NCI-H446 (cell line): Measurements from ENCODE around the gene VPS41.

ENCODE experiments used
- DNase-seq, 2 experiments: peaks; one replicate each; lab custom pipeline; 2025; lab: John Stamatoyannopoulos, UW

VPS41 gene

GRCh38 chr7:38727184-38727940 lies 181.6 kb downstream of the VPS41 start:
- no peak for DNase-seq

- no peak for DNase-seq
Observed at GRCh38 chr7:38723327-38723726, 185.7 kb downstream of the VPS41 start.

- DNase-seq = no peak
Observed at GRCh38 chr7:38716397-38716796, 192.6 kb downstream of the VPS41 start.

GRCh38 chr7:38709123-38709522 lies 199.9 kb downstream of the VPS41 start:
- no peak for DNase-seq

DNA sequence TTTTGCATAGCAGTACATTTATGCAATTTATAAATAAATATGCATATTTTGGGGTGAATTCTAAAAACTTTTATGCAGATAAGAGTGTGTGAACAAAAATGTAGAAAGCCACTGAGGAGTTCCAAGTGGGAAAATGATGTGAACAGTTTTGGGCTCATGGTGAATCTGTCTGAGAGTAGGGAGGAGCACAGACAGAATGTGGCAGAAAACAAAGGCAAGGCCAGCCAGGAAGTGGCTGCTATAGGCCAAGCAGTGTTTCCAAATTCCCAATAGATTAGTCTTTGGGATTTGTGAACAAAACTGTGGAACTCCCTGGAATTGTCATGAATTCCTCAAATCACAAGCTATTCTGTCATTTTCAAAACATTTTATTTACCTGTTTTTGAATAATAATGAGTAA lies 204.2 kb downstream of the VPS41 start:
- no peak for DNase-seq

DNA sequence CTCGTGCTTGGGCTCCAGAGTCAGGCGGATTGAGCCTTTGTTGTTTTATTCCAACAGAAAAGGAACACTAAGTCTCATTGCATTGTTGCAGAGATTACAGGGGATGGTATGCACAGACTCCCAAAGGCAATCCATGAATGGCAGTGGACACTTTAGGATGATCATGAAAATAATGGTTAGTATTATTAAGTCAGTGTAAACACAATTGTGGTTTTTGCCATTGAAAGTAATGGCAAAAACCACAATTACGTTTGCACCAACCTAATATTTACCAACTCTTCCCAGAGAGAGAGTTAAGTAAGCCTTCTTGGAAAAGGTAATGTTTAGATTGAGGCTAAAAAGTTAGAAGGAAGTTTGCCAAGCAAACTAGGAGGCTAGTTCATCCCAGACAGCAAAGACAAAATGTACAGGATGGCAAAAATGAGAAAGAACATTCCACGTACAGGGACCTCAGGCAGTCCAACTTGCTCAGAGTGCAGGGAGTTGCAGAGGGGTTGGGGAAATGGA lies 204.9 kb downstream of the VPS41 start:
- DNase-seq = no peak

- DNase-seq = no peak
Observed at GRCh38 chr7:38703093-38703492, 205.9 kb downstream of the VPS41 start.

- no peak for DNase-seq
Observed at GRCh38 chr7:38702002-38702535, 206.9 kb downstream of the VPS41 start.

DNA sequence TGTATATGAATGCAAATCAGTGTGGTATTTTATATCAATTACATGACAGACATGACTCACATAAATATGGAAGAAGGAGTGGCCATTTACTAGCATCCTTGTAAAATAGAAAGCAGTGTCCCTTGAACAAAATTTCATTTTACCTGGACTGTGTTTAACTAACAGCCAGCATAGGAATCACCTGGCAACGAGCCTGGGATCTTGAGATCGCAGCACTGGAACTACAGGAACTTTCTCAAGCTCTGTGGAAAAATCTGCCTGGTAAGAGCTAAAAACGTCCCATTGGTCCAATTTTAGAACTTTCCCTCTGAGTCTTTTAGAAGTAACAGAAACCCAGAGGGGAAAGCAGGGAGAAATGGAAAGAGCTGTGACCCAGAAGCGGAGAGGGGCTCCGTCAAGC lies 208.9 kb downstream of the VPS41 start:
- no peak for DNase-seq

- DNase-seq = no peak
Observed at GRCh38 chr7:38699471-38699870, 209.5 kb downstream of the VPS41 start.

DNA sequence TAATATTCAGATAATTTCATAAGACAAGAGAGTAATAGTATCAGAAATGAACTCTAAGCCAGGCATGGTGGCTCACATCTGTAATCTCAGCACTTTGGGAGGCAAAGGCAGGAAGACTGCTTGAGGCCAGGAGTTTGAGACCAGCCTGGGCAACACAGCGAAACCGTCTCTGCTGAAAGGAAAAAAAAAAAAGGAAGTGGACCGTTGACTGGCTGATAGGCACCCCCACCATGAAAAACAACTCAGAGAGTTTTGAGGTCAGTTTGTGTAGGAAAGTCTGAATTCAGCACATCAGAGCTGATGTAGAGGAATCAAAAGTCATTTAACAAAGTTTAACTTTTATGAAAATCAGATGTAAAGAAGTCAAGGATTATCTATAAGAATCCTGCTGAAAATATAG lies 214.7 kb downstream of the VPS41 start:
- no peak for DNase-seq

DNA sequence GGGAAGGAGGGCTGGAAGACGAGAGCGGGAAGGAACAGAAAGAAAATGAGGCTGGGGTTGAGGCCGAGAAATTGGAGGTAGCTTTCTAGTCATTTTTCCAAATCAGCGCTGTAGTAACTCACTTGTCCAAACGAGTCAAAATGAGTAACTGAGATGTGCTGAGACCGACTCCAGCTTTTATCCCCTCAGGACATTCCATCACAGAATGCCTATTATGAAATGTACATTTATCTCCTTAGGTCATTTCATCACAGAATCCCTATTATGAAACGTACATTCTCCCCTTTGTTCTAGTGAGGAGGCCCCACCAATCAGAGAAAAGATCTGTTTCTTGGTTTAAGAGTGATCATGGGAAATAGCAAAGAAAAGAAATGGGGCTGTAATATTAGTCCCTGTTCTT lies 222.1 kb downstream of the VPS41 start:
- DNase-seq = no peak

DNA sequence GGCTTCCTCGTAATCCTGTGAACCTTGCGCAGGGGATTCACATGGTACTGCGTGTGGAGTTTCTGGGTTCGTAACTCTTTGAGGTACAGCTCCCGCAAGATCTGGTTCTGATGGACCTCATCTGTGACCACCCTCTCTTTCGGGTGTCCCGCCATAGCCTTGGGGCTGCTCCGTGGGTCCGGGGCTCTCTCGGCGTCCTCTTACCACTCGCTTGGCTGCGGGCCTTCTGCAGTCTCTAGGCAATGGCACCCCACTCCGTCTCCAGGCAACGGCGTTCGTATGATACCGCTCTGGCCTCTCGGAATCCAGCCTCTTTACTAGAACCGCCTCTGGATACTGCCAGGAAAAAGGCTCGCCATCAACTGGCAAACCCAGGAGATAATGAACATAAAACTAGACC lies 223.1 kb downstream of the VPS41 start:
- DNase-seq = no peak

DNA sequence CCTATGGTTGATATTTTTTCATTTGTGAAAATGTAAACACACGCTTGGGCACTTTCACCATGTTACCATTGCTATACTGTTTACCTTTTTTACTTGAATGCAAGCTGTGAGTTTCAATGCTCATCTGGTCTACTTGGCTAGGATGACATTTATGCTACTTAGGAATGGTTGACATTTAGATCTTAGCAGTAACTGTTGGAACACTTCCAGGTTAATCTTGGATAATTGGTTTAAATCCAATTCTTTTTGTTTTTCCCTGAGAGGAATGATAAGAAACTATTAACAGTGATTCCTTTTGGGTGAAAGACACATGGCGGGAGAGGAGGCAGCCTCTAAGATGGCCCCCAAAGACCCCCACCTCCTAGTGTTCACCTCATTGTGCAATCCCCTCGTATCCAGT lies 226.4 kb downstream of the VPS41 start:
- DNase-seq = peak; percentile 9 to 80

GRCh38 chr7:38681882-38682281 lies 227.1 kb downstream of the VPS41 start:
- DNase-seq = peak; percentile 41 to 67

DNA sequence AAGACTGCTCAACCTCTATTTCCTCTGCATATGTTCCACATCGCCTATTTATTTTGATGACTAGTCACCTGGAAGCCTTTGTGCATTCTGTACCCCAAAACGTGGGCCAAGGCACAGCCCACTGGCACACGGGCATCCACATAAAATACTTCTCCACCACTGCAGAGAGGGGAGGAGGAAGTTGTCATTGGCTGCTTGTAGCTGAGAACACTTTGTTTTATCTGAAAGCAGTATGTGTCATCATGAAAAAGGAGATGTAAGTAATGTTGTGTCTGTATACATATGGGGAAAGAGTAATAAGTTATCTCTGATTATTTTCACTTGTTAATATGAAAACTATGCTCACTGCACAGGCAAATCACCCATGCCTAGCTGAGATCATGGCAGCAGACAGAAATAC lies 229.6 kb downstream of the VPS41 start:
- DNase-seq = no peak

DNA sequence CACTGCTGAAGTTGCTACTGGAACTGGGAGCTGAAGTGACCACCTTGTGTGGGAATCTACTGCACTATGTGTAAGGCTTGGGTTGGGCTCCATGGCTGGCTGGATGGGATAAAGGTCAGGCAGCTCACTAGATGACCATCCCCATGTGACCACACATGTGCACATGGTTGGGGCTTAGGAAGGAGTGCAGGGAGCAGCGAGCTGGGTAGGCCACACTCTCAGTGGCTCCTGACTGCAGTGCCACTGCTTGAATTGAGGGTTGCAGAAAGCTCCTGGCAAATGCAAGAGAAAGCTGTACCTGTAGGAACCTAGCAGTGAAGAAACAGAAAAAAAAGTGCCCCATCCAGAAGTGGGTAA lies 230.3 kb downstream of the VPS41 start:
- DNase-seq = no peak

DNA sequence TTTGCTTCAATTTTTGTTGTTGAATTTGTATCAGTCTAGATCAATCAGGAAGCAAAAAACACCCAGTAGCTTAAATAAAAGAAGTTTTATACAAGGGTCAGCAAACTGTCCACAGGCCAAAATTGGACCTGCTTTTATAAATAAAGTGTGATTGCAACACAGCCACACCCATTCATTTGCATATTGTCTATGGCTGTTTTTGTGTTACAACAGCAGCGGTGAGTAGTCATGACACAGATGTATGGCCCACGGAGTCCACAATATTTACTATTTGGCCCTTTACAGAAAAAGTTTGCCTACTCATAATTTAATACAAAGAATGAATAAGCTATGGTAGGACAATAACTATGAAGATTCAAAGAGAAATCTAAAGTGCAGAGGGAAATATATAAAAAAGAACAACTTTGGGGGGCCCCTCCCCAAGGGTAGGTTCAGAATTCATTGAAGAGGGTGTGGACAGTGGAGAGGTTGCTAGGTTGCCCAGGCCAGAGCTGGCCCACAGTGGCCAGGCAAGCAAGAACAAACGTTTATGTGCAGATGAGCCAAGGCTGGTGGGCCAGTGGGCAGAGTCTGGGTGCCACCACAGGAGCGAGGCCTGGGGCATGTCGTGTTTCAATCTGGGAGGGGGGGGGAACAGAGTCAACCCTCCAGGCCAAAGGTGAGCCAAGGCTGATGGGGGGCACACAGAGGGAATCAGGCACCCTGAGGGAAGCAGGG lies 230.9 kb downstream of the VPS41 start:
- no peak for DNase-seq

- DNase-seq = peak; percentile 31 to 78
Observed at GRCh38 chr7:38675494-38676106, 233.4 kb downstream of the VPS41 start.

- DNase-seq = no peak
Observed at GRCh38 chr7:38674513-38674912, 234.5 kb downstream of the VPS41 start.

DNA sequence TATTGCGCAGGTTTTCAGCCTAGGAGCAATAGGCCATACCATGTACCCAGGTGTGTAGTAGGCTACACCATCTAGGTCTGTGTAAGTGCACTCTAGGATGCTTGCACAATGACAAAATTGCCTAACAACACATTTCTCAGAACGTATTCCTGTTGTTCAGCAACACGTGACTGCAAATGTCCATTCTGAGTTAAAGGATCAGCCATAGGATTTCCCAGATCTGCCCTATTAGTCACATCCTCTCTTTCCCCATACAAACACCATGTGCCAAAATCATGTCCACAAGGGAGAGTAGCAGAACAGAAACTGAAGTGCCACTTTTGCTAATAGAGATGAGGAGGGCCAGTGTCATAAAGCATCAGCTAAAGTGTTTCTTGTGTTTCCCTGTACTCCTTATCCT lies 235.2 kb downstream of the VPS41 start:
- no peak for DNase-seq
